IPS-20b (cell line): ENCODE results near the gene PROM2.

Source experiments
- H3K27ac ChIP-seq: one replicate; pipeline ENCODE4 v1.5.1; 2013; ENCODE audit warnings: low read length
- H3K27me3 ChIP-seq: 2 replicates; pipeline ENCODE4 v1.6.1; 2013; ENCODE audit warnings: mild to moderate bottlenecking, low read length, inconsistent platforms; ENCODE audit not compliant: insufficient read depth
- H3K36me3 ChIP-seq: 2 replicates; pipeline ENCODE4 v1.6.1; 2013; ENCODE audit warnings: low read depth, mild to moderate bottlenecking, inconsistent platforms, low read length, moderate library complexity; ENCODE audit not compliant: insufficient read depth
- H3K4me1 ChIP-seq: 2 replicates; pipeline ENCODE4 v1.6.1; 2013; ENCODE audit warnings: mild to moderate bottlenecking, control low read depth, inconsistent platforms, low read length, moderate library complexity; ENCODE audit not compliant: insufficient read depth
- H3K4me3 ChIP-seq: 2 replicates; pipeline ENCODE4 v1.5.1; 2013; ENCODE audit warnings: mild to moderate bottlenecking, low read length, inconsistent platforms
- H3K9ac ChIP-seq: 2 replicates; pipeline ENCODE4 v1.6.1; 2013; ENCODE audit warnings: low read depth, mild to moderate bottlenecking, inconsistent platforms, low read length, moderate library complexity
- H3K9me3 ChIP-seq: 2 replicates; pipeline ENCODE4 v1.6.1; 2013; ENCODE audit warnings: mild to moderate bottlenecking, low read depth, low read length, inconsistent platforms; ENCODE audit not compliant: insufficient read depth

Gene PROM2

GRCh38 chr2:95320344-95320712 is 46.1 kb downstream of the PROM2 start:
- Histone ChIP-seq H3K4me1 (no peaks in the 10 kb centered on the region), H3K9me3 (no peaks in the 10 kb centered on the region), H3K27ac (no peak overlapping the region), H3K9ac (no peak overlapping the region), H3K36me3 (no peaks in the 10 kb centered on the region), H3K4me3 (no peak overlapping the region), H3K27me3 (no peaks in the 10 kb centered on the region)

GRCh38 chr2:95320986-95321767 is 46.9 kb downstream of the PROM2 start:
- Histone ChIP-seq H3K27ac (no peak overlapping the region), H3K9me3 (no peaks in the 10 kb centered on the region), H3K4me1 (no peaks in the 10 kb centered on the region), H3K4me3 (no peak overlapping the region), H3K27me3 (no peaks in the 10 kb centered on the region), H3K9ac (no peak overlapping the region), H3K36me3 (no peaks in the 10 kb centered on the region)

GRCh38 chr2:95323347-95324155 is 49.3 kb downstream of the PROM2 start:
- Histone ChIP-seq H3K4me1 (no peaks in the 10 kb centered on the region), H3K9ac (no peak overlapping the region), H3K36me3 (no peaks in the 10 kb centered on the region), H3K9me3 (no peaks in the 10 kb centered on the region), H3K4me3 (no peak overlapping the region), H3K27ac (no peak overlapping the region), H3K27me3 (no peaks in the 10 kb centered on the region)

GRCh38 chr2:95325026-95325425 is 50.8 kb downstream of the PROM2 start:
- Histone ChIP-seq H3K4me3 (no peak overlapping the region), H3K27me3 (no peaks in the 10 kb centered on the region), H3K9ac (no peak overlapping the region), H3K4me1 (no peaks in the 10 kb centered on the region), H3K36me3 (no peaks in the 10 kb centered on the region), H3K27ac (no peak overlapping the region), H3K9me3 (no peaks in the 10 kb centered on the region)

DNA sequence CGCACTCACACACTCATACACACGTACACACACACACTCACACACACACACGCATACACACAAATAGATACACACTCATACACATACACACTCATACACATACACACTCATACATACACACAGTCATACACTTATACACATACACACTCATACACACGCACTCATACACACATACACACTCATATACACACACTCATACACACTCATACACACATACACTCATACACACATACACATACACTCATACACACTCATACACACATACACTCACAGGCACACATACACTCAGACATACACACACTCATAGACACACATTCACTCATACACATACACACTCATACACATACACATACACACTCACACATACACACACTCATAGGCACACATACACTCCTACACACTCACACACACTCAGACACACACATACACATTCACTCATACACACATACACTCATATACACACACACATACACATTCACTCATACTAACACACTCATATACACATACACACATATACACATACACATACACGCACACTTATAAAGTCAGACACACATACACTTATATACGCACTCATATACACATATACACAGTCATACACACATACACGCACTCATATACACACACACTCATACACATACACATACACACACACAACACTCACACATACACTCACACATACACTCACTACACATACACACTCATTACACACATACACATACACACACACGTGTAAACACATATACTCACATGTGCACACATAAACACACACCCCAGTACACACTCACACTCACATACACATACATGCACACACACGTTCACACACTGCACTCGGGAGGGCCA is 51.6 kb downstream of the PROM2 start:
- no peak overlapping the region for H3K9ac ChIP-seq
- no peaks in the 10 kb centered on the region for H3K9me3 ChIP-seq

DNA sequence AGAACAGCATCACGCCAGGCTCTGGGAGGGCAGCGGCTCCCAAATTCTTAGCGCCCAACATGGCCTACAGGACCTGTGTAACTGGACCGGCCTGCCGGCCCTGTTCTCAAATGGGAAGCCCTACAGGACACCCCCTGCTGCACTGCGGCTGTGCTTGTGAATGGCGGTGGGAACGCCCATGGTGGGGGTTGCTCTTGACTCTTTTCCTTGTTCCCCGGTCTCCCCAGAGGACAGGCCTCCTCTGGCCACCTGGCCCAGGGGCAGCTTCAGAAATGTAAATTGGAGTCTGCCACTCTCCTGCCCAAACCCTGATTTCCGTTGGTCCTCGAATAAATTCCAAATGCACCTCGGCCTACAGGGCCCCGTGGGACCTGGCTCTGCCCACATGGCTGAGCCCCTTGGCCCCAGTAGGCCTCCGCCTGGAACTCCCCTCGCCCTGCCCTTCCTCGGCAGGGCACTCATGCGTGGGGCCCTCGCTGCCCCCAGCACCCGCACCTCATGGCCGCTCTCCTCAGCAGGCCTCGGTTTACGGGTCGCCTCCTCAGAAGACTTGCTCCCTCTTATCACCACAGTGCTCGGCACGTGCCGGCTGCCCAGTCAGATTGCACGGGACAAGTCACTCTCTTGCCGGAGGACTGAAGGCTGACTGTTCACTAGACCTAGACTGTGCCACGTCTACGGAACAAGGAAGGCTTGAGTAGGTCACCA is 52.3 kb downstream of the PROM2 start:
- Histone ChIP-seq H3K9ac (no peak overlapping the region), H3K27me3 (no peaks in the 10 kb centered on the region), H3K36me3 (no peaks in the 10 kb centered on the region), H3K4me1 (no peaks in the 10 kb centered on the region), H3K9me3 (no peaks in the 10 kb centered on the region), H3K4me3 (no peak overlapping the region), H3K27ac (no peak overlapping the region)

More for the DNA sequence above, 51.6 kb downstream of the PROM2 start:
- Histone ChIP-seq H3K4me3 (no peak overlapping the region), H3K27me3 (no peaks in the 10 kb centered on the region), H3K27ac (no peak overlapping the region), H3K36me3 (no peaks in the 10 kb centered on the region), H3K4me1 (no peaks in the 10 kb centered on the region)

GRCh38 chr2:95327861-95328260 is 53.6 kb downstream of the PROM2 start:
- Histone ChIP-seq H3K27me3 (no peaks in the 10 kb centered on the region), H3K9ac (no peak overlapping the region), H3K36me3 (no peaks in the 10 kb centered on the region), H3K27ac (no peak overlapping the region), H3K4me1 (no peaks in the 10 kb centered on the region), H3K9me3 (no peaks in the 10 kb centered on the region), H3K4me3 (no peak overlapping the region)

DNA sequence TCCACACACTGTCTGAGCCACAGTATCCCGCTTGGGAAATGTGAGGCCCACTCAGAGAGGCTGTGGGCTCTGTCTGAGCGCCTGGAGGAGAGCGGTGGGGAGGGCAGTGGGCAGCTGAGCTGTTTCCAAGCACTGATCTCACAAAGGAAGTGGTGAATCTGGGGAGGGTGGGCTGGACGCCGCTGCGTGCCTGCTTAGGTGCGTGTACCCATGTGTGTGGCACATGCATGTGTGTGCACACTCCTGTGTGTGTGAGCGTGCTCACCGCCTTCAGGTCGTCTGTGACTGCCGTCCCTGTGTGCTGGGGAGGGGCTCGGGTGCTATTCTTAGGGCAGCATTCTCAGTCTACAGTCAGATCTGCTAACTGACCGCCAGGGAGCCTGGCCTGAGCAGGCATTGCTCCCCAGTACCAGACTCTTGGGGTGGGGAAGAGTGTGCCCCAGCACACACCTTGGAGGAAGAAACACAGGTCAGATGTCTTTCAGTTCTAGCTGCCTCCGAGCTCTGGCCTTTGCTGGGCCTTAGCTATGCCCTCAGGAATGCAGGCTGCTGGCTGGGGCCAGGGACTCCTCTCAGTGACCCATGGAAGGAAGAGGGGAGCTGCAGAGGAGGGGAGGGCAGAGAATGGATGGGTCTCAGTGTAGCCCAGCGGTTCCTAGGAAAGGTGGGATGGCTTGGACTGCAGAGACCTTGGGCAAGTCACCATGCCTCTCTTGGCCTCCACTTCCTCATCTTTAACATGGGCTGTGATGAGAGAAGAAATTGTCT is 54.3 kb downstream of the PROM2 start:
- H3K9ac ChIP-seq, result no peak overlapping the region
- H3K27ac ChIP-seq, result no peak overlapping the region
- H3K4me1 ChIP-seq, result no peaks in the 10 kb centered on the region
- no peaks in the 10 kb centered on the region for H3K36me3 ChIP-seq
- no peaks in the 10 kb centered on the region for H3K9me3 ChIP-seq
- no peak overlapping the region for H3K4me3 ChIP-seq
- H3K27me3 ChIP-seq, result no peaks in the 10 kb centered on the region

DNA sequence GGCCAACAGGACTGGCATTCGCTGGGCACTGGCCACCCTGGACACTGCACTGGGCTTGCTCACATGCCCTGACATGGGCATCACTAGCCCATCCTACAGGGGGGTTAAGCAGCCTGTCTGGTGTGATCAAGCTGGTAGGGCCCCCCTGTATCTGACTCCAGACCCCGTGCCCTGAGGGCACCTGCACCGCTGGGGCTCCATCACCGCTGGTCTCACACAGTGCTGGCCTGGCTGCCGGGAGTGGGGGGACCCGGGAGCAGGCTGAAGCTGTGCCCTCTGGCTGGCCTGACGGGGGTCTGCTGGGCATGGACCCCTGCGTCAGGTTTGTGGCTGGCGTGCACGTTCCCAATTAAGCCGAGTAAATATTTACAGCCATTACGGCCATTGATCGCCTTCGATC is 55.2 kb downstream of the PROM2 start:
- Histone ChIP-seq H3K27ac (no peak overlapping the region), H3K9me3 (no peaks in the 10 kb centered on the region), H3K27me3 (no peaks in the 10 kb centered on the region), H3K4me3 (no peak overlapping the region), H3K4me1 (no peaks in the 10 kb centered on the region), H3K36me3 (no peaks in the 10 kb centered on the region), H3K9ac (no peak overlapping the region)

DNA sequence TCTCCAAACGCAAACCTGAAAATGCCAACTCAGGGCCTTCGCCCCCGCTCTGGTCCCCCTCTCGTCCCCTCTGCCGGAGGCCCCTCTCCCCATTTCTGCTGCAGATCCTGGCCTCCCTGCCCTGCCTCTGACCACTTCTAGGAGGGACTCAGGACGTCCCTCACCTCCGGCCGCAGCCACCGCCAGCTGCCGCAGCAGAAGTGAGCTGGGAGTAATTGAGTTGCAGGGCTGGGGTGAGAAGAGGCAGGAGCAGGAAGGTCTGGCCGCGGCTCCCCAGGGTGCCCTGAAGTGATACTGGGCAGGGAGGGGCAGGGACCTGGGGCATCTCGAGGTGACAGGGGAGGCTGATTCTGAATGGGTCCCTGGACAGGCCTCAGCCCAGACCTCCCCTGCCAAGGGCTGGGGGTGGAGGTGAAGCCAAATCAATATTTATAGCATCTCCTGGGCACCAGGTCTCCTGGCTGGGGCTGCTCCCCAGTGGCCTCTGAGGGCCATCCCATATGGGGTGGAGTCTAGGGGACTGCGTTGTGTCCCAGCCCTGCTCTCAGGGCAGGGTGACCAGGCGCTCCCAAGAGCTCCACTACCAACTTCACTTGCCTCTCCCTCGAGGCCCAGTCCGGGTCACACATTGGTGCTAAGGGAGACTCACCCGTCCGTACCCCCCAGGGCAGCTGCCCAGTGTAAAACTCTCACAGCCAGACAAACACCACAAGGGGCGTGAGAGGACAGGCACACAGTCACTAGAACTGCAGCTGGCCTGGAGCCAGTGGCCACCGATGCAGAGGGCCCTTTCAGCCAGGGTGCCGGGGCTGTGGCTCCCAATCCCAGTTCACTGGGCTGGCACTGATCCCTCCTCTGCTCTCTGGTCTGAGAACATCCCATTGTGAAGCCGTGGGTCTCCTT is 55.9 kb downstream of the PROM2 start:
- Histone ChIP-seq H3K4me3 (no peak overlapping the region), H3K9ac (no peak overlapping the region)

More for the DNA sequence above, 55.9 kb downstream of the PROM2 start:
- H3K9me3 ChIP-seq, result no peaks in the 10 kb centered on the region
- H3K27me3 ChIP-seq, result no peaks in the 10 kb centered on the region
- H3K27ac ChIP-seq, result no peak overlapping the region
- no peaks in the 10 kb centered on the region for H3K4me1 ChIP-seq
- H3K36me3 ChIP-seq, result no peaks in the 10 kb centered on the region
